Measurements from ENCODE around the gene MANEAL. TPM values are rescaled to one million over a fixed set of nuclear protein-coding genes. Genes with fewer than 3 reads are reported as not detected.

Gene MANEAL
- total and polyA plus RNA-seq, 7 donors, result 0.60 to 5.2 (median 1.4) TPM

- TF ChIP-seq CTCF (IDR thresholded peaks at IDR 0.05) (peak in 3 of 4 experiments; percentile 39 to 53 (median 53)), EP300 (IDR thresholded peaks at IDR 0.05) (no peak), POLR2A (IDR thresholded peaks at IDR 0.05) (no peak), POLR2AphosphoS5 (IDR thresholded peaks at IDR 0.05) (peak in 1 of 4 donors; percentile 10)
- peak; percentile 81 for DNase-seq
- intact Hi-C loops (cut with DNase I), result no loop called here
- peak overlapping the region in 2 of 4 donors; percentile 3 to 35 for H3K27ac ChIP-seq
- no peak overlapping the region for H3K4me3 ChIP-seq
- WGBS, 2 donors, result 20 to 31% methylated on average over 7 of the region's 7 CpGs
- peaks cover 0 to 31% (median 25%) of the 10 kb centered on the region in 4 donors for H3K4me1 ChIP-seq
- no peaks in the 10 kb centered on the region for H3K9me3 ChIP-seq
- peaks cover 0 to 25% (median 14%) of the 10 kb centered on the region in 4 donors for H3K36me3 ChIP-seq
- no peaks in the 10 kb centered on the region for H3K27me3 ChIP-seq
Measured at GRCh38 chr1:37811027-37811655, 17.5 kb downstream of the MANEAL start.

DNA sequence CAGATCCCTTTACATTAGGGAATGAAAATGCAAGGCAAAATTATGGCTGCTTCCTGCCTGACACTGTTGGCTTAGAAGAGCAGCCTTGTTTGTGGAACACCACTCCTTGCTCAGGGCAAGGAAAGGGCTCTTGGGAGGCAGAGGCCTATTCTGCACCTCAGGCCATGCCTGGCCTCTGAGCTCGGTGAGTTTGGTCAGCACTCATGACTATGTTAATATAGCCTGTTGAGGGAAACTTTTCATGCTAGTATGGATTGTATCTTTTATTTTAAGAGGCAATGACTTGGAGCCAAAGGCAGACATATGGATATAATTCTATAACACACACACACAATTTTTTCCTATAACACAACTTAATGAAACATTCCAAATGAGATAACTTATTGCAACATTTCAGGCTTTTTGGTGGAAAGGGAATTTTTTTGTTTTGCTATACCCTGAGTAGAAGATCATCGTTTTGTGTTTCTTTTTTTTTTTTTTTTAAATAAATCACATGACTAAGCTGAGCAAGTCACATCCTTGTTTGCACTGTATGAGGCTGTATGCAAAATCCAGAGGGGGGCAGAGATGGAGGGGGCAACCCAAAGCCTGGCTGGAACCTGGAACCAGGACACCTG, 20.0 kb downstream of the MANEAL start:
- intact Hi-C loops (cut with DNase I), result no loop called here
- DNase-seq, result no peak
- 83 to 84% methylated on average over 2 of the region's 2 CpGs for WGBS, 2 donors
- Histone ChIP-seq H3K4me1 (peaks cover 0 to 19% (median 13%) of the 10 kb centered on the region in 4 donors), H3K27ac (no peak overlapping the region), H3K4me3 (no peak overlapping the region), H3K27me3 (no peaks in the 10 kb centered on the region), H3K36me3 (peaks cover 4 to 41% (median 13%) of the 10 kb centered on the region in 4 donors), H3K9me3 (no peaks in the 10 kb centered on the region)
- TF ChIP-seq CTCF (IDR thresholded peaks at IDR 0.05) (no peak), EP300 (IDR thresholded peaks at IDR 0.05) (no peak), POLR2AphosphoS5 (IDR thresholded peaks at IDR 0.05) (no peak), POLR2A (IDR thresholded peaks at IDR 0.05) (no peak)

DNA sequence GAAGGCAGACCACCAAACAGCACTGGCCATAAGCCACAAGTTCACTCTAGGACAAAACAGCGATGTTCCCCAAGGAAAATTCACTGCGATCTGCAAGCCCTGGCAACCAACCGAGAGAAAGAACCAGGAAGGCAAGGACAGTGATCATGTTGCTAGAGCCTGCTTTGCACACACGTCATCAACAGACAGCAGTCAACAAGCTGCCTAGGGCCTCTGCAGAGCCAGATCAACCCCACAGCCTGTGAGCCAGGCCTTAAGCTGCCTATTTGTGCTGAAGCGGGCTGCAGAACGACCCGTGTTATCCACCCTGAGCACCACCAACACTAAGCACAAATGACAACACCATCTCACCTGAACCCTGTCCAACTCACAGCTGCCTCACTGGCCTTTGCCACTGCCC, 20.6 kb downstream of the MANEAL start:
- 94 to 95% methylated on average over 7 of the region's 7 CpGs for WGBS, 2 donors
- intact Hi-C loops (cut with DNase I), result no loop called here
- Histone ChIP-seq H3K27me3 (no peaks in the 10 kb centered on the region), H3K4me3 (no peak overlapping the region), H3K9me3 (no peaks in the 10 kb centered on the region), H3K36me3 (peaks cover 4 to 47% (median 15%) of the 10 kb centered on the region in 4 donors), H3K4me1 (peaks cover 0 to 13% (median 7%) of the 10 kb centered on the region in 4 donors), H3K27ac (no peak overlapping the region)
- DNase-seq, result no peak
- TF ChIP-seq CTCF (IDR thresholded peaks at IDR 0.05), result no peak
- TF ChIP-seq EP300 (IDR thresholded peaks at IDR 0.05), result no peak
- no peak for TF ChIP-seq POLR2AphosphoS5 (IDR thresholded peaks at IDR 0.05)

GRCh38 chr1:37817481-37817880, 23.8 kb downstream of the MANEAL start:
- H3K36me3 ChIP-seq, result peaks cover 15 to 76% (median 26%) of the 10 kb centered on the region in 4 donors
- intact Hi-C loops (cut with DNase I), result no loop called here

More at GRCh38 chr1:37817481-37817880, 23.8 kb downstream of the MANEAL start:
- TF ChIP-seq CTCF (IDR thresholded peaks at IDR 0.05) (no peak), EP300 (IDR thresholded peaks at IDR 0.05) (no peak), POLR2AphosphoS5 (IDR thresholded peaks at IDR 0.05) (no peak), POLR2A (IDR thresholded peaks at IDR 0.05) (no peak)
- Histone ChIP-seq H3K27ac (peak overlapping the region in 1 of 4 donors; percentile 72), H3K4me1 (no peaks in the 10 kb centered on the region), H3K27me3 (no peaks in the 10 kb centered on the region), H3K9me3 (no peaks in the 10 kb centered on the region), H3K4me3 (no peak overlapping the region)
- no peak for DNase-seq
- WGBS, 2 donors, result 15 to 59% methylated on average over 2 of the region's 2 CpGs

All from sigmoid colon (tissue), 7 donors.